Muscle of leg (tissue), 11 donors: ENCODE measurements around the gene PACSIN2. TPM values are rescaled to one million over a fixed set of nuclear protein-coding genes. Genes with fewer than 3 reads are reported as not detected.

Experiments used
- DNase-seq: peaks from one replicate; pipeline ENCODE4 v3.0.0; 2013
- H3K27ac ChIP-seq: one replicate; pipeline ENCODE4 v1.5.1; 2013; ENCODE audit warnings: mild to moderate bottlenecking, low read length, control low read depth
- H3K27me3 ChIP-seq: one replicate; pipeline ENCODE4 v1.6.1; 2013; ENCODE audit warnings: low read length; ENCODE audit not compliant: control insufficient read depth, insufficient read depth
- H3K36me3 ChIP-seq: one replicate; pipeline ENCODE4 v1.6.1; 2013; ENCODE audit warnings: low read length; ENCODE audit not compliant: control insufficient read depth, insufficient read depth
- H3K4me1 ChIP-seq: one replicate; pipeline ENCODE4 v1.6.1; 2013; ENCODE audit warnings: low read length; ENCODE audit not compliant: control insufficient read depth, insufficient read depth
- H3K4me3 ChIP-seq: one replicate; pipeline ENCODE4 v1.5.1; 2013; ENCODE audit warnings: low read length, control low read depth
- H3K9me3 ChIP-seq: replicated peaks from 2 replicates; pipeline ENCODE4 v1.6.1; 2013; ENCODE audit warnings: low read depth, low read length; ENCODE audit not compliant: control insufficient read depth
- WGBS: methylation state at CpG from one replicate; pipeline ENCODE4 v1.1.5; 2013; ENCODE audit warnings: missing lambda C conversion rate; ENCODE audit not compliant: insufficient coverage; 5-methylcytosine and 5-hydroxymethylcytosine counted together
- polyA plus RNA-seq, 8 donors: library from polyadenylated mRNA; unstranded; fragments of 120-200 nt; gene quantifications; one replicate each; pipeline versions ENCODE4 v1.2.1 to v1.2.3, GENCODE V29; 2013; ENCODE audit warnings: inconsistent platforms in 1 of 8, low replicate concordance in 1 of 8; ENCODE audit not compliant: insufficient read length in 8 of 8, insufficient read depth in 1 of 8
- total RNA-seq: library from RNA; stranded (reverse); fragments of 120-200 nt; gene quantifications from one replicate; pipeline ENCODE4 v1.2.4, GENCODE V29; 2013

PACSIN2 gene
- total and polyA plus RNA-seq, 9 donors, result 23.1 to 38.6 (median 30.5) TPM

GRCh38 chr22:42908374-42908746 lies 106.6 kb downstream of the PACSIN2 start:
- peaks cover 6% of the 10 kb centered on the region for H3K36me3 ChIP-seq
- H3K4me1 ChIP-seq, result peaks cover 81% of the 10 kb centered on the region
- peak overlapping the region; percentile 88 for H3K27ac ChIP-seq
- 61% methylated on average over 6 of the region's 6 CpGs for WGBS
- no peaks in the 10 kb centered on the region for H3K27me3 ChIP-seq
- no peak overlapping the region for H3K4me3 ChIP-seq
- no peak for DNase-seq
- no peaks in the 10 kb centered on the region for H3K9me3 ChIP-seq

GRCh38 chr22:42907404-42908373 lies 107.3 kb downstream of the PACSIN2 start:
- Histone ChIP-seq H3K4me1 (peaks cover 87% of the 10 kb centered on the region), H3K27ac (peak overlapping the region; percentile 88), H3K4me3 (no peak overlapping the region), H3K27me3 (no peaks in the 10 kb centered on the region), H3K9me3 (no peaks in the 10 kb centered on the region), H3K36me3 (peaks cover 6% of the 10 kb centered on the region)
- WGBS, result 64% methylated on average over 23 of the region's 26 CpGs
- DNase-seq, result peak; percentile 88

GRCh38 chr22:42906605-42907348 lies 108.2 kb downstream of the PACSIN2 start:
- no peak overlapping the region for H3K4me3 ChIP-seq
- H3K27me3 ChIP-seq, result no peaks in the 10 kb centered on the region
- 18% methylated on average over 1 of the region's 6 CpGs for WGBS
- H3K9me3 ChIP-seq, result no peaks in the 10 kb centered on the region
- peaks cover 87% of the 10 kb centered on the region for H3K4me1 ChIP-seq
- DNase-seq, result peak; percentile 80
- H3K36me3 ChIP-seq, result peaks cover 4% of the 10 kb centered on the region
- peak overlapping the region; percentile 21 for H3K27ac ChIP-seq

GRCh38 chr22:42905702-42906183 lies 109.2 kb downstream of the PACSIN2 start:
- Histone ChIP-seq H3K4me1 (peaks cover 87% of the 10 kb centered on the region), H3K27ac (peak overlapping the region; percentile 57)
- peak; percentile 54 for DNase-seq

GRCh38 chr22:42905217-42905616 lies 109.7 kb downstream of the PACSIN2 start:
- H3K27me3 ChIP-seq, result no peaks in the 10 kb centered on the region
- no peak overlapping the region for H3K4me3 ChIP-seq
- peaks cover 2% of the 10 kb centered on the region for H3K36me3 ChIP-seq
- no peaks in the 10 kb centered on the region for H3K9me3 ChIP-seq
- WGBS, result 60% methylated on average over 10 of the region's 13 CpGs
- DNase-seq, result no peak
- H3K27ac ChIP-seq, result no peak overlapping the region
- H3K4me1 ChIP-seq, result peaks cover 86% of the 10 kb centered on the region

More at GRCh38 chr22:42905702-42906183, 109.2 kb downstream of the PACSIN2 start:
- H3K9me3 ChIP-seq, result no peaks in the 10 kb centered on the region
- peaks cover 2% of the 10 kb centered on the region for H3K36me3 ChIP-seq
- H3K4me3 ChIP-seq, result no peak overlapping the region
- 66% methylated on average over 4 of the region's 5 CpGs for WGBS
- H3K27me3 ChIP-seq, result no peaks in the 10 kb centered on the region

- WGBS, result 88% methylated on average over 11 of the region's 12 CpGs
- H3K4me1 ChIP-seq, result peaks cover 81% of the 10 kb centered on the region
- no peak overlapping the region for H3K27ac ChIP-seq
- no peaks in the 10 kb centered on the region for H3K36me3 ChIP-seq
- DNase-seq, result no peak
- no peak overlapping the region for H3K4me3 ChIP-seq
- H3K9me3 ChIP-seq, result no peaks in the 10 kb centered on the region
- no peaks in the 10 kb centered on the region for H3K27me3 ChIP-seq
Measured at GRCh38 chr22:42904050-42904449, 110.9 kb downstream of the PACSIN2 start.

GRCh38 chr22:42902875-42903510 lies 112.0 kb downstream of the PACSIN2 start:
- WGBS, result 38% methylated on average over 11 of the region's 15 CpGs
- DNase-seq, result peak; percentile 93
- Histone ChIP-seq H3K27me3 (no peaks in the 10 kb centered on the region), H3K36me3 (no peaks in the 10 kb centered on the region), H3K4me3 (no peak overlapping the region), H3K9me3 (no peaks in the 10 kb centered on the region), H3K27ac (peak overlapping the region; percentile 53), H3K4me1 (peaks cover 71% of the 10 kb centered on the region)

GRCh38 chr22:42901790-42902508 lies 113.0 kb downstream of the PACSIN2 start:
- H3K27ac ChIP-seq, result peak overlapping the region; percentile 56
- H3K4me1 ChIP-seq, result peaks cover 60% of the 10 kb centered on the region
- H3K27me3 ChIP-seq, result no peaks in the 10 kb centered on the region
- peak; percentile 57 for DNase-seq
- H3K4me3 ChIP-seq, result no peak overlapping the region
- H3K36me3 ChIP-seq, result no peaks in the 10 kb centered on the region
- 69% methylated on average over 9 of the region's 14 CpGs for WGBS
- no peaks in the 10 kb centered on the region for H3K9me3 ChIP-seq

- H3K36me3 ChIP-seq, result peaks cover 8% of the 10 kb centered on the region
- H3K27ac ChIP-seq, result no peak overlapping the region
- no peaks in the 10 kb centered on the region for H3K27me3 ChIP-seq
- no peaks in the 10 kb centered on the region for H3K9me3 ChIP-seq
- H3K4me1 ChIP-seq, result peaks cover 40% of the 10 kb centered on the region
- 91% methylated on average over 7 of the region's 7 CpGs for WGBS
- no peak overlapping the region for H3K4me3 ChIP-seq
- no peak for DNase-seq
Measured at GRCh38 chr22:42897960-42898359, 117.0 kb downstream of the PACSIN2 start.
